ENCODE results near the gene SH2B3.

GRCh38 chr12:111409403-111409779, 3.7 kb downstream of the SH2B3 start:
- TF ChIP-seq CTCF (IDR thresholded peaks at IDR 0.05; ENCODE audit: poor library complexity, severe bottlenecking) (no peak), TAF1 (IDR thresholded peaks at IDR 0.05; ENCODE audit: low read depth) (no peak), POLR2AphosphoS5 (IDR thresholded peaks at IDR 0.05) (no peak), EZH2 (IDR thresholded peaks at IDR 0.05; ENCODE audit: borderline replicate concordance, insufficient read depth, low read length, poor library complexity, severe bottlenecking) (no peak)

Measured in neural cell (in vitro differentiated cells).